Stimulated activated CD4-positive, alpha-beta T cell treated with anti-CD3 and anti-CD28 coated beads, Interleukin-1b, Interleukin-23, amount 100 ng/mL, for 24 hours (primary cell): ENCODE measurements around the gene CUL9.

Source experiments
- DNase-seq, 4 experiments: peaks; one replicate each; pipeline ENCODE4 v3.0.0-alpha.2; 2020; ENCODE audit warnings: low read depth in 4 of 4, low spot score in 1 of 4

Gene CUL9

GRCh38 chr6:43269273-43270007 is 87.4 kb downstream of the CUL9 start:
- no peak for DNase-seq

- no peak for DNase-seq
Observed at GRCh38 chr6:43271103-43271815, 89.3 kb downstream of the CUL9 start.

GRCh38 chr6:43271944-43272343 is 89.9 kb downstream of the CUL9 start:
- DNase-seq, result no peak

- DNase-seq, result no peak
Observed at GRCh38 chr6:43273707-43274106, 91.7 kb downstream of the CUL9 start.
